BLaER1 treated with 17β-estradiol and CSF1 and Interleukin-3, amounts not matched to agents 10 nM and 100 nM (cell line): ENCODE data around the gene ZNF444.
A peak's percentile ranks its signal among the peaks of the same experiment; 100 is the strongest.

Experiments used
- H3K27ac ChIP-seq, 11 experiments: shearing (Covaris generic); formaldehyde crosslinking; 2 replicates each; pipeline ENCODE4 v1.8.1; 2022
- H3K27me3 ChIP-seq, 11 experiments: shearing (Covaris generic); formaldehyde crosslinking; 2 replicates each; pipeline ENCODE4 v1.8.1; 2022
- H3K36me3 ChIP-seq, 11 experiments: shearing (Covaris generic); formaldehyde crosslinking; 2 replicates each; pipeline ENCODE4 v1.8.1; 2022
- H3K4me1 ChIP-seq, 10 experiments: shearing (Covaris generic); formaldehyde crosslinking; 2 replicates each; pipeline ENCODE4 v1.8.1; 2022
- H3K4me2 ChIP-seq, 11 experiments: shearing (Covaris generic); formaldehyde crosslinking; 2 replicates each; pipeline ENCODE4 v1.8.1; 2022
- H3K4me3 ChIP-seq, 10 experiments: shearing (Covaris generic); formaldehyde crosslinking; 2 replicates each; pipeline ENCODE4 v1.8.1; 2022
- H3K9ac ChIP-seq, 11 experiments: shearing (Covaris generic); formaldehyde crosslinking; 2 replicates each; pipeline ENCODE4 v1.8.1; 2022
- H3K9me3 ChIP-seq, 11 experiments: shearing (Covaris generic); formaldehyde crosslinking; replicated peaks in 1 of 11; 2 replicates each; pipeline ENCODE4 v1.8.1; 2022
- H4K20me1 ChIP-seq, 11 experiments: shearing (Covaris generic); formaldehyde crosslinking; 2 replicates each; pipeline ENCODE4 v1.8.1; 2022
- Cebpa-rat ChIP-seq, 11 experiments: shearing (Covaris generic); IDR thresholded peaks; 2 replicates each; pipeline ENCODE4 v1.8.1; 2022

ZNF444 gene

DNA sequence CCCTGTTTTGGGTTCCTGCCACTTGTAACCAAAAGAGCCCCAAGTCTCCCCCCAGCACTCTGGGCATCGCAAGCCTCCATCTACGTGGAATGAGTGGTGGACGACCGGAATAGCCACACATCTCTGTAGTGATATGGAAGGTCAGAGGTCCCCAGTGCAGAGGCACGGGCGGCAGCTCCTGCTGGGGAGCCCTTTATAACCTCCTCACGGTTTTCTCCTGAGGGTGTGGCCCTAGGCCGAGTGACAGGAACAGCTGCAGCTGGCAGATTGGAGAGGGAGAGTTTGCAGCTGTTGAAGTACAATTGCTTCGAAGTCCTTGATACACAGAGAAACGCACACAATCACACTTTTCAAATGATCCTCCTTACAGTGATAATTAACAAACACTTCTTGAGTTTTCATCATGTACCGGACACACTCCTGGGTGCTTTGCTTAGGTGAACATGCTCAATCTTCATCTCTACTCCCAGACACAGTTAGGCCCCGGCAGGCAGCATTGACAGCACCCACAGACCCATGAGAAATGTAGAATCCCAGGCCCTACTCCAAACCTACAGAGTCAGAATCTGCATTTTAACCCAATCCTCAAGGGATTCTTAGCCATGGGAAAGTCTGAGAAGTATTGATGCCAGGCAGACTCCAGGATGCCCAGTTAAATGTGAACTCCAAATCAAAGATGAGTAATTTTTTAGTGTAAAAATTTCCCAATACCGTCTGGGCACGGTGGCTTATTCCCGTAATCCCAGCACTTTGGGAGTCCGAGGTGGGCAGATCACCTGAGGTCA, 15.1 kb upstream of the ZNF444 start:
- Histone ChIP-seq H4K20me1 (no peaks in the 10 kb centered on the region), H3K4me1 (peaks cover 24 to 58% (median 50%) of the 10 kb centered on the region in 10 experiments), H3K27ac (peak overlapping the region in 9 of 11 experiments; percentile 13 to 87 (median 77); a peak in 17 of 22 replicates), H3K9me3 (peaks cover 0 to 13% (median 9%) of the 10 kb centered on the region in 11 experiments; a peak in 17 of 22 replicates), H3K36me3 (no peaks in the 10 kb centered on the region), H3K27me3 (no peaks in the 10 kb centered on the region), H3K9ac (peak overlapping the region in 9 of 11 experiments; percentile 7 to 77 (median 61); a peak in 16 of 22 replicates), H3K4me2 (peak overlapping the region; percentile 46 to 85 (median 73); a peak in 21 of 22 replicates), H3K4me3 (peak overlapping the region in 2 of 10 experiments; percentile 3 to 16; a peak in 1 of 20 replicates)
- no peak for TF ChIP-seq Cebpa-rat (IDR thresholded peaks at IDR 0.05)

DNA sequence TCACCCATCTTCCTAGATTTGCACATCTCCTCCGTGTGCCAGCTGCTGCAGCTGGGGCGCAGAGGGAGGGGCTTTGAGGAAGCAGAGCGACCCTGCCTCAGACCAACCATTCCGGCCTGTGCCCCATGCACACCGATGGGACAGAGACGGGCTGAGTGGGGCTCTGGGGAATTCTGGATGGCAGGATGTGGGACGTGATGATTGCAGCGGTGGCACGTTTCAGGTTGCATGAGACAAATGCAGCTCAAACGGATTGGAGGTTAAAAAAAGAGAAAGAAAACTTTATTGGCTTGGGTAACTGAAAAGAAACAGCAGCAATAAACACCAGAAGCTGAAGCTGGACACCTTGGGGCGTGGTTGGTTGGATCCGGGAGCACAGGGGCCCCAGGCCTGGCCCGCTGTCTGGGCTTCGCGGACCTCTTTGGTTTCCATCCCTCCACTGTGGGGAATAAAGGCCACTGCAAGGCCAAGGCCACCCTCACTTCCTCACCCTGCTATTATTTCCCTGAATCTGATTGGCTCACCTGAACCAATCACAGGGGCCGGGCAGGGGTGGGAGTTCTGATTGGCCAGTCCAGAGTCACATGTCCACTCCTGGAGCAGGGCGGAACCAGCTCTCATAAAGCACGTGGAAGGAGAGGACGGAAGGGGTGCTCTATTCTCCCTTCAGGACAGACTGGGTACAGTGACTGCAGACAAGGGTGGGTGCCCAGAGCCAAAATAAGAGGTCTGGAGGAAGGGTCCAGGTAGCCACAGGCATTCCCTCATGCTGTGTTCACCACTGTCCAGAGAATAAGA, 13.9 kb upstream of the ZNF444 start:
- Histone ChIP-seq H3K27me3 (no peaks in the 10 kb centered on the region), H3K4me2 (peak overlapping the region; percentile 31 to 85 (median 73)), H3K36me3 (no peaks in the 10 kb centered on the region), H4K20me1 (no peaks in the 10 kb centered on the region), H3K9me3 (peaks cover 0 to 13% (median 9%) of the 10 kb centered on the region in 11 experiments; a peak in 17 of 22 replicates), H3K9ac (peak overlapping the region in 8 of 11 experiments; percentile 42 to 77 (median 66); a peak in 15 of 22 replicates), H3K27ac (peak overlapping the region in 9 of 11 experiments; percentile 28 to 87 (median 77); a peak in 17 of 22 replicates), H3K4me3 (peak overlapping the region in 4 of 10 experiments; percentile 1 to 16 (median 9); a peak in 2 of 20 replicates), H3K4me1 (peaks cover 24 to 62% (median 52%) of the 10 kb centered on the region in 10 experiments)
- TF ChIP-seq Cebpa-rat (IDR thresholded peaks at IDR 0.05): peak in 4 of 11 experiments; percentile 21 to 76 (median 62); a peak in 6 of 22 replicates

DNA sequence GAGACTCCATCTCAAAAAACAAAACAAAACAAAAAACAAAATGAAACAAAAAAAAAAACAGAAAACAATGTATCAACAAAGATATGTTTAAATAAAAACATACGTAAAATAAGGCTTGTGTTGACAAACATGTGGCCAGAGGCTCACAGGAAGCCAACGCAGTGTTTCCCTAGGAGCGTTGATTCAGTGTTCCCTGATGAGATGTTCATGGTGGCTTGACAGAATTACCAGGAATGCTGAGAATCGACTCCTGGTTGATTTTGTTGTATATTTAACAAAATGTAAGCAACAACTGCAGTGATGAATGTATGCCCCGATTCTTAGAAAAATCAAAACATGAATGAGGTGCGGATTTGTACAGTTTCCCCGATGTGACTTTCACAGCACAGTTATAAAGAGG, 11.1 kb upstream of the ZNF444 start:
- H3K4me3 ChIP-seq: no peak overlapping the region
- no peak for TF ChIP-seq Cebpa-rat (IDR thresholded peaks at IDR 0.05)
- peaks cover 0 to 13% (median 9%) of the 10 kb centered on the region in 11 experiments; a peak in 17 of 22 replicates for H3K9me3 ChIP-seq
- H3K4me2 ChIP-seq: no peak overlapping the region
- H3K36me3 ChIP-seq: no peaks in the 10 kb centered on the region
- no peak overlapping the region for H3K9ac ChIP-seq
- H3K4me1 ChIP-seq: peaks cover 38 to 75% (median 64%) of the 10 kb centered on the region in 10 experiments
- H3K27me3 ChIP-seq: no peaks in the 10 kb centered on the region
- no peaks in the 10 kb centered on the region for H4K20me1 ChIP-seq
- H3K27ac ChIP-seq: peak overlapping the region in 3 of 11 experiments; percentile 2 to 56 (median 46); a peak in 4 of 22 replicates

DNA sequence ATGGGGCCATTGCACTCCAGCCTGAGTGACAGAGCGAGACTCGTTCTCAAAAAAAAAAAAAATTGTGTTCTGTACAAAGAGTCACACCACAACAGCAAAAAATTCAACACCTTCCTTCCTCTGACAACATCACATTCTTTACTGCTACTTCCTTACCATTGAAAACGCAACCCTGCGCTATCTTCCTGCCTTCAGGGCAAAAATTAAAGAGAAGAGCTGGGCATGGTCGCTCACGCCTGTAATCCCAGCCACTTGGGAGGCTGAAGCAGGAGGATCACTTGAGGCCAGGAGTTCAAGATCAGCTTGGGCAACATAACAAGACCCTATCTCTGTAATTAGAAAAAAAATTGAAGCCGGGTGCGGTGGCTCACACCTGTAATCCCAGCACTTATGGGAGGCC, 9.4 kb upstream of the ZNF444 start:
- Histone ChIP-seq H3K9me3 (peaks cover 0 to 13% (median 9%) of the 10 kb centered on the region in 11 experiments; a peak in 17 of 22 replicates), H4K20me1 (no peaks in the 10 kb centered on the region), H3K9ac (no peak overlapping the region), H3K27ac (peak overlapping the region in 8 of 11 experiments; percentile 3 to 93 (median 90); a peak in 13 of 22 replicates), H3K4me2 (peak overlapping the region in 7 of 11 experiments; percentile 26 to 95 (median 80); a peak in 9 of 22 replicates), H3K36me3 (no peaks in the 10 kb centered on the region), H3K4me3 (no peak overlapping the region), H3K4me1 (peaks cover 29 to 75% (median 64%) of the 10 kb centered on the region in 10 experiments), H3K27me3 (no peaks in the 10 kb centered on the region)
- TF ChIP-seq Cebpa-rat (IDR thresholded peaks at IDR 0.05): no peak

DNA sequence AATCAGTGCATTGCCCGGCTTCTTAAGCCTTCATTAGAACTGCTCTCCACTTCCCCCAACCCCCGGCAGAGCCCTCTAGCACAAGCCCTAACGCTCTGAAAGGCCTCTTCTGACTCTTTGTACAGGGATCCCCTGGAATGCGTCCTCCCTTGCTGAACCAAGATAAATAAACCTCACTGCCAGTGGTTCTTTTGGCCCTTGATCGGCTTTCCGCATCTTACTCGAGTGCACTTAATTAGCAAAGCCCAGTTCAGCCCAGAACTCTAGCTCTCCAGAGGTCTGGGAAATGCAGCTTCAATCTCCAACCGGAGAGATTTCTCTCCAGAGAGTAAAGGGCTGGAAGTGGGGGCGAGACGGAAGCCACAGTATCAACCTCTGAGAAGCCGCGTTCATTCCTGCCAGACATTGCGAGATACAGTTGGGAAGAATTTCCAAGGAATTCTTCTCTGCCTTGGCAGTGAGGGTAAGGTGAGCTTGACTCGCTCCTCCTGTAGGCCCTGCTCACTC, 8.7 kb upstream of the ZNF444 start:
- H3K27ac ChIP-seq: peak overlapping the region in 8 of 11 experiments; percentile 87 to 93 (median 91); a peak in 16 of 22 replicates
- peaks cover 0 to 11% (median 9%) of the 10 kb centered on the region in 11 experiments; a peak in 17 of 22 replicates for H3K9me3 ChIP-seq
- peaks cover 24 to 75% (median 64%) of the 10 kb centered on the region in 10 experiments for H3K4me1 ChIP-seq
- H3K36me3 ChIP-seq: no peaks in the 10 kb centered on the region
- peak overlapping the region in 5 of 11 experiments; percentile 24 to 75 (median 65); a peak in 9 of 22 replicates for H3K9ac ChIP-seq
- H3K4me3 ChIP-seq: no peak overlapping the region
- H3K27me3 ChIP-seq: no peaks in the 10 kb centered on the region
- no peak for TF ChIP-seq Cebpa-rat (IDR thresholded peaks at IDR 0.05)
- no peaks in the 10 kb centered on the region for H4K20me1 ChIP-seq
- peak overlapping the region in 8 of 11 experiments; percentile 13 to 95 (median 74); a peak in 13 of 22 replicates for H3K4me2 ChIP-seq

DNA sequence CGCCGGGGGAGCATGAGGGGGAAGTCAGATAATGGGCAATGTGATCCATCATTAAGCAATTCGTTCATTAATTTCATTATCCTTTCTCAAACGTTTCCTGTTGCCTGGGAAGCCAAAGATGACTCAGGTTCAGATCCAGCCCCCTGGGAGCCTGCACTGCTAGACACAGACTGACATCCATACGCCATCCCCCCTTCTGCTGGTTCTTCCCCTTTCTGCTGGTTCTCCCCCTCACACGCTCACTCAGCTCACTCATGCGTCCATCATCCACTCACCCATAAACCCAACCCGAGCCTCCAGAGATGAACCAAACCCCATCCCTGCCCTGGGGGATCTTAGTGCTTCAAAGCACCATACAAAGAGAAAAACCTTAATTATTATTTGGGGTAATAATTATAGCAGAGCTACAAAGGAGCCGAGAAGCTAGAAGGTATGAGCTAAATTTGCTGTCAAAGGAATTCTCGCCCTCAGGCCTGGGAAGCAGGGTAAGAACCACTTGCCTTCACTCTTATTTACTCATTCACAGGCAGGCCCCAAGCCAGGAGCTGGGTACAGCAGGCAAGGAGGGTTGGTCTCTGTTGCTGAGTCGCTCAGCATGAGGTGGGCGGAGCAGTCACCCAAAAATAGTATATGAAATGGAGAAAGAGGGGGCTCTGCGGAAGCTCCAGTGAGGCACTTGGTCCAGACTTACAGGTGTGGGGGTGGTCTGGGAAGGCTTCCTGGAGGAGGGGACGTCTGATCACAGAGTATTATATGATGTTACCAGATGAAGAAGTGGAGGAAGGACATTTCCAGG, 7.0 kb upstream of the ZNF444 start:
- H3K4me1 ChIP-seq: peaks cover 24 to 78% (median 74%) of the 10 kb centered on the region in 10 experiments
- no peaks in the 10 kb centered on the region for H3K36me3 ChIP-seq
- peak in 8 of 11 experiments; percentile 59 to 92 (median 70); a peak in 13 of 22 replicates for TF ChIP-seq Cebpa-rat (IDR thresholded peaks at IDR 0.05)
- peak overlapping the region; percentile 73 to 95 (median 86) for H3K4me2 ChIP-seq
- H3K27me3 ChIP-seq: no peaks in the 10 kb centered on the region
- H3K9me3 ChIP-seq: no peaks in the 10 kb centered on the region; a peak in 3 of 22 replicates
- no peaks in the 10 kb centered on the region for H4K20me1 ChIP-seq
- H3K4me3 ChIP-seq: peak overlapping the region in 7 of 10 experiments; percentile 10 to 60 (median 46); a peak in 13 of 20 replicates
- peak overlapping the region; percentile 48 to 82 (median 79); a peak in 21 of 22 replicates for H3K9ac ChIP-seq
- H3K27ac ChIP-seq: peak overlapping the region; percentile 52 to 93 (median 90); a peak in 21 of 22 replicates

DNA sequence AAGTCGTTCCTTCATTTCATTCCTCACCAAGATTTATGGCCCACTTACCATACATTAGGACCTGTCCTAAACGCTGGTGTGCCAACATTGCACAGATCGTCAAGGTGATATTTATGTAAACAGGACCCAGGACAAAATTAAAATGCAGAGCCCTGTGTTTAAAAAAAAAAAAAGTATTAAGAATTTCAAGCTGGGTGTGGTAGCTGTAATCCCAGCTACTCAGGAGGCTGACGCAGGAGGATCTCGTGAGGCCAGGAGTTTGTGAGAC, 6.5 kb upstream of the ZNF444 start:
- H3K4me2 ChIP-seq: peak overlapping the region; percentile 73 to 95 (median 86)
- peak overlapping the region in 6 of 10 experiments; percentile 35 to 60 (median 47); a peak in 12 of 20 replicates for H3K4me3 ChIP-seq
- no peak for TF ChIP-seq Cebpa-rat (IDR thresholded peaks at IDR 0.05)

More for the DNA sequence above, 6.5 kb upstream of the ZNF444 start:
- no peaks in the 10 kb centered on the region; a peak in 3 of 22 replicates for H3K9me3 ChIP-seq
- H3K4me1 ChIP-seq: peaks cover 30 to 84% (median 78%) of the 10 kb centered on the region in 10 experiments
- no peaks in the 10 kb centered on the region for H4K20me1 ChIP-seq
- H3K9ac ChIP-seq: peak overlapping the region; percentile 48 to 82 (median 79); a peak in 21 of 22 replicates
- peak overlapping the region; percentile 52 to 93 (median 90); a peak in 21 of 22 replicates for H3K27ac ChIP-seq
- no peaks in the 10 kb centered on the region for H3K27me3 ChIP-seq
- no peaks in the 10 kb centered on the region for H3K36me3 ChIP-seq
